HFFc6 (cell line): ENCODE measurements around the gene TLR4. TPM values are rescaled to one million over a fixed set of nuclear protein-coding genes. Genes with fewer than 3 reads are reported as not detected.

Source experiments
- DNase-seq: peaks from one replicate; pipeline ENCODE4 v3.0.0-alpha.2; 2018
- H3K27ac Mint-ChIP-seq: 2 replicates; pipeline ENCODE4 v1.8.0; 2020; ENCODE audit warnings: mild to moderate bottlenecking, mixed read lengths
- H3K27me3 Mint-ChIP-seq: 2 replicates; pipeline ENCODE4 v1.8.0; 2021; ENCODE audit warnings: mild to moderate bottlenecking, moderate library complexity, mixed read lengths; ENCODE audit not compliant: insufficient read depth
- H3K36me3 Mint-ChIP-seq: 2 replicates; pipeline ENCODE4 v1.8.0; 2021; ENCODE audit warnings: low read depth, mixed read lengths
- H3K4me1 Mint-ChIP-seq: 2 replicates; pipeline ENCODE4 v1.8.0; 2020; ENCODE audit warnings: low read depth, mixed read lengths
- H3K4me3 Mint-ChIP-seq: 2 replicates; pipeline ENCODE4 v1.8.0; 2020; ENCODE audit warnings: mild to moderate bottlenecking, moderate library complexity, mixed read lengths
- H3K9me3 Mint-ChIP-seq: 2 replicates; pipeline ENCODE4 v1.8.0; 2020; ENCODE audit warnings: mild to moderate bottlenecking, mixed read lengths
- CTCF ChIP-seq: fragments of 200-600 bp; sonication (generic); IDR thresholded peaks from 2 replicates; pipeline ENCODE4 v1.5.0; 2021; ENCODE audit warnings: antibody characterized with exemption, mild to moderate bottlenecking
- total RNA-seq, 6 experiments: library from RNA; stranded (reverse); fragmentation: NEBNext Ultra II Directional; extraction: Animal tissue kit (Norgen Biotek cat#: 25700); gene quantifications; 2 replicates in 1 of 6; 3 replicates in 5 of 6; pipeline ENCODE4 v1.2.3, GENCODE V29; 2021

The TLR4 gene
- total RNA-seq, 6 experiments from 2014 or later: 1.7 to 18.5 (median 2.7) TPM

GRCh38 chr9:117671468-117671867, 32.7 kb upstream of the TLR4 start:
- Mint-ChIP-seq H3K4me3 (no peak overlapping the region), H3K27ac (no peak overlapping the region), H3K9me3 (peaks cover 5% of the 10 kb centered on the region; the same call in 1 of the 2 replicates), H3K27me3 (peaks cover 3% of the 10 kb centered on the region; the same call in 1 of the 2 replicates), H3K36me3 (no peaks in the 10 kb centered on the region; the same call in 1 of the 2 replicates), H3K4me1 (peaks cover 18% of the 10 kb centered on the region; the same call in 1 of the 2 replicates)
- TF ChIP-seq CTCF: no peak
- DNase-seq: peak; percentile 38

- Mint-ChIP-seq H3K4me1 (peaks cover 18% of the 10 kb centered on the region; the same call in 1 of the 2 replicates), H3K4me3 (no peak overlapping the region), H3K27me3 (peaks cover 3% of the 10 kb centered on the region; the same call in 1 of the 2 replicates), H3K9me3 (peaks cover 5% of the 10 kb centered on the region; the same call in 1 of the 2 replicates), H3K36me3 (no peaks in the 10 kb centered on the region; the same call in 1 of the 2 replicates), H3K27ac (peak overlapping the region; percentile 34; the same call in 1 of the 2 replicates)
- TF ChIP-seq CTCF: no peak
- peak; percentile 50 for DNase-seq
These were observed 31.8 kb upstream of the TLR4 start for GRCh38 chr9:117672369-117672768.

- no peak for TF ChIP-seq CTCF
- peaks cover 3% of the 10 kb centered on the region; the same call in 1 of the 2 replicates for H3K27me3 Mint-ChIP-seq
- peaks cover 15% of the 10 kb centered on the region; the same call in 1 of the 2 replicates for H3K4me1 Mint-ChIP-seq
- H3K27ac Mint-ChIP-seq: no peak overlapping the region
- DNase-seq: no peak
- H3K36me3 Mint-ChIP-seq: no peaks in the 10 kb centered on the region; the same call in 1 of the 2 replicates
- H3K9me3 Mint-ChIP-seq: peaks cover 5% of the 10 kb centered on the region; the same call in 1 of the 2 replicates
- H3K4me3 Mint-ChIP-seq: no peak overlapping the region
These were observed 26.6 kb upstream of the TLR4 start for GRCh38 chr9:117677572-117677971.

- DNase-seq: no peak
- Mint-ChIP-seq H3K27ac (no peak overlapping the region), H3K4me1 (peaks cover 15% of the 10 kb centered on the region; the same call in 1 of the 2 replicates), H3K4me3 (no peak overlapping the region), H3K9me3 (peaks cover 5% of the 10 kb centered on the region; the same call in 1 of the 2 replicates), H3K36me3 (no peaks in the 10 kb centered on the region), H3K27me3 (no peaks in the 10 kb centered on the region)
- no peak for TF ChIP-seq CTCF
These were observed 25.3 kb upstream of the TLR4 start for GRCh38 chr9:117678871-117679270.

- H3K4me3 Mint-ChIP-seq: peak overlapping the region; percentile 57
- H3K9me3 Mint-ChIP-seq: peaks cover 5% of the 10 kb centered on the region; the same call in 1 of the 2 replicates
- no peak for DNase-seq
- no peak for TF ChIP-seq CTCF
- no peak overlapping the region for H3K27ac Mint-ChIP-seq
- H3K27me3 Mint-ChIP-seq: no peaks in the 10 kb centered on the region
- peaks cover 15% of the 10 kb centered on the region; the same call in 1 of the 2 replicates for H3K4me1 Mint-ChIP-seq
- no peaks in the 10 kb centered on the region for H3K36me3 Mint-ChIP-seq
These were observed 24.8 kb upstream of the TLR4 start for GRCh38 chr9:117679416-117679815.
